HUES48 (cell line): ENCODE results near the gene MOV10L1.

Experiments used
- H3K27ac ChIP-seq: one replicate; pipeline ENCODE4 v1.7.0; 2013; ENCODE audit warnings: low read depth, low read length, inconsistent platforms
- H3K27me3 ChIP-seq: 2 replicates; pipeline ENCODE4 v1.6.1; 2013; ENCODE audit warnings: mild to moderate bottlenecking, low read length; ENCODE audit not compliant: control insufficient read depth, insufficient read depth
- H3K36me3 ChIP-seq: 2 replicates; pipeline ENCODE4 v1.6.1; 2013; ENCODE audit warnings: low read length; ENCODE audit not compliant: control insufficient read depth, insufficient read depth
- H3K4me1 ChIP-seq: 2 replicates; pipeline ENCODE4 v1.6.1; 2013; ENCODE audit warnings: mild to moderate bottlenecking, low read length; ENCODE audit not compliant: control insufficient read depth, insufficient read depth
- H3K4me3 ChIP-seq: 2 replicates; pipeline ENCODE4 v1.5.1; 2013; ENCODE audit warnings: mild to moderate bottlenecking, low read depth, low read length
- H3K9ac ChIP-seq: 2 replicates; pipeline ENCODE4 v1.6.1; 2013; ENCODE audit warnings: mild to moderate bottlenecking, low read depth, low read length, moderate library complexity
- H3K9me3 ChIP-seq: 2 replicates; pipeline ENCODE4 v1.6.1; 2013; ENCODE audit warnings: low read length; ENCODE audit not compliant: control insufficient read depth, insufficient read depth

Gene MOV10L1

DNA sequence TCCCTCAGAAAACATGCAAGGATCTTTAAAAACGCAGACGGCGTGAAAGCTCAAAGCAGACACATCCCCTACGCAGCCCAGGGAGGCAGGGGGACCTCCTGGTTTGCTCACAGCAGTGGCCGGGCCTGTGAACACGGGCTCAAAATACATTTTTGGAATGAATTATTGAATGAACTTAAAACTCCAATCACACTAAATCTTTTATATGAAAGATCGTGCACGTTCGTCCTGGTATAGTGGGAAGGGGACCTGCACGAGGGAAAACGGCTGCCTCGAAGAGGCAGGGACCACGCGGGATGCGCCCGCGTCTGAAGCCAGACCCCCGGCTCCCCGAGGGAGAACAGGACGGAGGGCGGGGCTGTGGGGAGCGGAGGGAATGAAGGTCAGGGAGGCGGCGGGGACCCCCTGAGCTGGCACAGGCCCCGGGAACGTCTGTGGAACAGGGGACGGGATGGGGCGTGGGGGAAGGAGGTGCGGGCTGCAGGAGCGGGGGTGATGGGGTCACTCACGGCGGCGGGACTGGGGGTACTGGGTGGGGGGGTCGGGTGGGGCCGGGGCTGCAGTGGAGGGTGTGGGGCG is 79.5 kb downstream of the MOV10L1 start:
- no peaks in the 10 kb centered on the region for H3K4me1 ChIP-seq
- no peak overlapping the region for H3K27ac ChIP-seq
- no peaks in the 10 kb centered on the region for H3K9me3 ChIP-seq
- no peak overlapping the region for H3K9ac ChIP-seq
- no peaks in the 10 kb centered on the region for H3K36me3 ChIP-seq
- peak overlapping the region; percentile 55; the same call in 1 of the 2 replicates for H3K4me3 ChIP-seq
- H3K27me3 ChIP-seq: peaks cover 21% of the 10 kb centered on the region

DNA sequence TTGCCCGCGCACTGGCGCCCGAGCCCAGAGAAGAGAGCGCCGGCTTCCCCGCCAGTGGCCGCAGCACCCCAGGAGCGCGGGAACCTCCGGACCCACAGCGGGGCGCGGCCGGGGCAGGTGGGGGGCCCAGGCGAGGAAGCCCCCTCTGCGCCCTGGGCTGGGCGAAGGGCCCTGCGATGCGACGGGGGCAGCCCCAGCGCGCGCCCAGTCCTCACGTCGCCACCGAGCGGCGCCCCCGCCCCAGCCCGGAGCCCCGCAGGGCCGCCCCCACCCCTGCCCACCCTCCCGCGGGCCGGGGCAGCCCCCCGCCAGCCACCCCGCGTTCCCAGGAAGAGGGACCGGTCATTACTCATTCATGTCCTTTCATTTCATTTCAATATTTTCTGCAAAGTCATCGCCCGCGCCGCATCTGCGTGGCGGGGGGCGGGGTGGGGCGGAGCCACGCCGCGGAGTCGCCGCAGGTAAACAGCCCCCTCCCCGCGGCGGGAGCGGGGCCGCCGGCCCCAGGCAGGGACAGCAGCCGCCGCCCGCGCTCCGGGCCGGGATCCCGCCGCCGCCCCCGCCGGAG is 80.1 kb downstream of the MOV10L1 start:
- H3K9ac ChIP-seq: no peak overlapping the region
- H3K4me1 ChIP-seq: no peaks in the 10 kb centered on the region
- no peak overlapping the region for H3K27ac ChIP-seq
- peaks cover 21% of the 10 kb centered on the region for H3K27me3 ChIP-seq
- H3K36me3 ChIP-seq: no peaks in the 10 kb centered on the region
- peak overlapping the region; percentile 55; the same call in 1 of the 2 replicates for H3K4me3 ChIP-seq
- no peaks in the 10 kb centered on the region for H3K9me3 ChIP-seq

DNA sequence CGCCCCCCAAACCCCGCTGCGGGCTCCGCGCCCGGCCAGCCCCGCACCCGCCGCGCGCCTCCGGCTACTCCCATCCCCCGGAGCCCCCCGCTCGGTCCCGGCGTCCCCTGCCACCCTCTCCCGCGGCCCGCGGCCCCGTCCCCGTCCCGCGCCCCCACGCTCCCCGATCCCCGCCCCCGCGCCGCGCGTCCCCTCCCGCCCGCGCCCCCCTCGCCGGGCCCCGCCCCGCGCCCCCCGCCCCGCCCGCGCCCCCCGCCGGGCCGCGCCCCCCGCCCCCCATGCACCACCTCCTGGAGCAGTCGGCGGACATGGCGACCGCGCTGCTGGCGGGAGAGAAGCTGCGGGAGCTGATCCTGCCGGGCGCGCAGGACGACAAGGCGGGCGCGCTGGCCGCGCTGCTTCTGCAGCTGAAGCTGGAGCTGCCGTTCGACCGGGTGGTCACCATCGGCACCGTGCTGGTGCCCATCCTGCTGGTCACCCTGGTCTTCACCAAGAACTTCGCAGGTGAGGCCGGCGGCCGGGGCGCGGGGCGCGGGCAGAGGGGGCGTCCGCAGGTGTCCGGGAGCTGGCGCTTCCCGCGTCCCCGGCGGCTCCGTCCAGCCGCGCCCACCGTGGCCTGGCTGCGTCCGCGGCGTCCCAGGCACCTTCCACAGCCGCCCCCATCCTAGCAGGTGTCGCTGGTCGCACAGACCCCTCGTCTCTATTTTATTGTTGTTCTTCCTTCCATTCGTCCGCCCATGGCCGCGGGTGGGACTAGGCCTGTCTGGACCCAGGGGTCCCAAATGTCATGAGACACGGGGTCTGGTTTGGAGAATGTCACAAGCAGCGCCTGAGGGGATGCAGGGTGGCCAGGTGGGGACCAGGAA is 80.9 kb downstream of the MOV10L1 start, which contains the start of gene PANX2:
Gene PANX2, plus strand, starts transcription at position 279 of the 866 bp plus-strand sequence. Its CDS starts 0 bp downstream, at position 279.
- H3K27ac ChIP-seq: no peak within 1 kb of the TSS
- no peaks in the 10 kb centered on the region for H3K4me1 ChIP-seq
- no peak within 1 kb of the TSS for H3K9ac ChIP-seq
- H3K9me3 ChIP-seq: no peaks in the 10 kb centered on the region
- peaks cover 21% of the 10 kb centered on the region for H3K27me3 ChIP-seq
- H3K36me3 ChIP-seq: no peaks in the 10 kb centered on the region
- H3K4me3 ChIP-seq: peak within 1 kb of the TSS; percentile 70

DNA sequence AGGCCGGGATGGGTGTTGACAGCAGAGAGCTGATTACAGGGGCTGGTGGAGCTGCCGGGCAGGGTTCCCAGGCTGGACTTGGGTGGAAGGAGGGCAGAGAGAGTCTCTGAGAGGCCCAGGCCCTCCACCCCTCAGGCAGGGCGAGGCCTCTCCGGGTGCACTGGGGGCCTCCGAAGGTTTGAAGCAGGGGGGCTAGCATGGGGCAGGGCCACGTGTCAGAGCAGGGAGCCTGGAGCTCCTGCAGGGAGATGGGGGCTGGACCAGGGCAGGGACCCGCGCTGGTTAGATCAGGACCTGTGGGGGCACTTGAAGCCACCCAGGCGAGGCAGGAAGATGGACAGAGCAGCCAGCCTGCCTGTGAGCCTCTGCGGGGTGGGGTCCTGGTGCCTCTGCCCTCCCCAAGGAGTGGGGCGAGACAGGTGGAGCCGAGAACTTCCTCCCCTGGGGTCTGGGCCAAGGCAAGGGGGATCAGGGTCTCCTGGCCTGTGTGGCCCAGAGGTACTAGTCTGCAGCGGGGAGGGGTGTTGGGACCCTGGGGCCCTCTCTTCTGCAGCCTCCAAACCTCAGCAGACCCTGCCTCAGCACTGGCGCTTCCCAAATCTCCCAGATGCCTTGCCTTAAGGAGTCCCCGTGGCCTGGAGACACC is 81.6 kb downstream of the MOV10L1 start:
- H3K9me3 ChIP-seq: no peaks in the 10 kb centered on the region
- H3K4me1 ChIP-seq: no peaks in the 10 kb centered on the region
- H3K27me3 ChIP-seq: peaks cover 21% of the 10 kb centered on the region
- H3K4me3 ChIP-seq: peak overlapping the region; percentile 70; the same call in 1 of the 2 replicates
- no peak overlapping the region for H3K9ac ChIP-seq
- no peaks in the 10 kb centered on the region for H3K36me3 ChIP-seq
- no peak overlapping the region for H3K27ac ChIP-seq

DNA sequence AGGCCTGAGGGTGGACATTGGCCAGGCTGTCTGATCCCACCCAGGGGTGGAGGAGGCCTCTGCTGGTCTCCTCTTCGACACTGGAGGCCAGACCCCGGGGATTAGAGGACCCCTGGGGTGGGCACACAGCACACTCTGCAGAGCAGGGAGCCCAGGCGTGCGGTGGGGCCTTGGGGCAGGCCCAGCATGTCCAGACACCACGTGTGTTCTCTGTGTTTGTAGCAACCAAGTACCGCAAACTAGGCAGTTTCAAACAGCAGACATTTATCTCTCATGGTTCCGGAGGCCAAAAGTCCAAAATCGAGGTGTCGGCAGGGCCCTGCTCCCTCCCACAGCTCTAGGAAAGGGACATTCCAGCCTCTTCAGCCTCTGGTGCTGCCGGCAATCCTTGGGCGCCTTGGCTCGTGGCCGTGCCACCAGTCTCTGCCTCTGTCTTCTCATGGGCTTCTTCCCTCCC is 82.2 kb downstream of the MOV10L1 start:
- Histone ChIP-seq H3K27me3 (peaks cover 21% of the 10 kb centered on the region), H3K27ac (no peak overlapping the region), H3K9me3 (no peaks in the 10 kb centered on the region), H3K4me3 (no peak overlapping the region), H3K36me3 (no peaks in the 10 kb centered on the region), H3K9ac (no peak overlapping the region), H3K4me1 (no peaks in the 10 kb centered on the region)

DNA sequence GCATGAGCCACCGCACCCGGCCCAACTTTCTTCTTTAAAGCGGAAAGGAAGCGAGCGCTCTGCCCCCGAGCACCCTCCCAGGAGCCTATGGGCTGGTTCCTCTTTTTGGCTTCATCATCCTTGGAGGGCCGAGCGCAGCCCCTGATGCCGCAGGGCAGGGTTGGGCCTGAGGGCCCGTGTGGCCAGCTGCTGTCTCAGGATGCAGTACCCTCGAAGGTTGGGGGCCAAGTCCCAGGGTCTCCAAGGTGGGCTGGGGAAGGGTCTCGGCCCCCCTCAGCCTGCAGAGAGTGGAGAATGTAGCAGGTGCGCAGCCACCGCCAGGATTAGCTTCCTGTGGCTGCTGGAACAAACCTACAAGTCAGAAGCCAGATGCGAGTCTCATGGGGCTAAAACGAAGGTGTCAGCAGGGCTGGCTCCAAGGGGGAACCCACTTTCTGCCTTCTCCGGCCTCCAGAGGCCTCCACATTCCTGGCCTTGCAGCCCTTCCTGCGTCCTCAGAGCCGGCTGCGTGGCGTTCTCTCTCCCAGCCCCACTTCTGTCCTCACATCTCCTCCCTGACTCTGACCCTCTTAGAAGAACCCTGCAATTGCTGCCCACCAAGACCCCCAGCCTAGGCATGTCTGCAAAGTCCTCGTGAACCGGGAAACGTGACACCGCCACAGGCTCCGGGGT is 83.6 kb downstream of the MOV10L1 start:
- no peaks in the 10 kb centered on the region for H3K9me3 ChIP-seq
- no peaks in the 10 kb centered on the region for H3K36me3 ChIP-seq
- no peak overlapping the region for H3K27ac ChIP-seq
- no peaks in the 10 kb centered on the region for H3K4me1 ChIP-seq
- H3K9ac ChIP-seq: no peak overlapping the region
- H3K27me3 ChIP-seq: peaks cover 20% of the 10 kb centered on the region
- no peak overlapping the region for H3K4me3 ChIP-seq

DNA sequence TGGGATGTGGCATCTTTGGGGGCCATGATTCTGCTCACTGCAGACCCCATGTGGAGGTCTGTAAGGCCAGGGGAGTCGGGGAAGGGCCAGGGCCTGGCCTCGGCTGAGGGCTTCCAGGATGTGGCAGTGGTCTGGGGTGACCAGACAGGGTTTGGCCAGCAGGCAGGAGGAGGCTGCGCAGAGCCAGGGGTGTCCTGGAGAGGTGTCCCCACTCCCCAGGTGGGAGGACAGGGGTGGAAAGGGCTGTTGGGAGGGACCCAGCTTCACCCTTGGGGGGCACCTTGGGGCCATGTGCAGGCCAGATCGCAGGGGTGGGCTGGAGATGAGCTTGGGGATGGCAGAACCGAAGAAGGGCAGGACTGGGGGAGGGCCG is 84.2 kb downstream of the MOV10L1 start:
- H3K27ac ChIP-seq: no peak overlapping the region
- no peaks in the 10 kb centered on the region for H3K36me3 ChIP-seq
- H3K4me1 ChIP-seq: no peaks in the 10 kb centered on the region
- H3K4me3 ChIP-seq: no peak overlapping the region
- no peak overlapping the region for H3K9ac ChIP-seq
- H3K9me3 ChIP-seq: no peaks in the 10 kb centered on the region
- H3K27me3 ChIP-seq: peaks cover 15% of the 10 kb centered on the region

DNA sequence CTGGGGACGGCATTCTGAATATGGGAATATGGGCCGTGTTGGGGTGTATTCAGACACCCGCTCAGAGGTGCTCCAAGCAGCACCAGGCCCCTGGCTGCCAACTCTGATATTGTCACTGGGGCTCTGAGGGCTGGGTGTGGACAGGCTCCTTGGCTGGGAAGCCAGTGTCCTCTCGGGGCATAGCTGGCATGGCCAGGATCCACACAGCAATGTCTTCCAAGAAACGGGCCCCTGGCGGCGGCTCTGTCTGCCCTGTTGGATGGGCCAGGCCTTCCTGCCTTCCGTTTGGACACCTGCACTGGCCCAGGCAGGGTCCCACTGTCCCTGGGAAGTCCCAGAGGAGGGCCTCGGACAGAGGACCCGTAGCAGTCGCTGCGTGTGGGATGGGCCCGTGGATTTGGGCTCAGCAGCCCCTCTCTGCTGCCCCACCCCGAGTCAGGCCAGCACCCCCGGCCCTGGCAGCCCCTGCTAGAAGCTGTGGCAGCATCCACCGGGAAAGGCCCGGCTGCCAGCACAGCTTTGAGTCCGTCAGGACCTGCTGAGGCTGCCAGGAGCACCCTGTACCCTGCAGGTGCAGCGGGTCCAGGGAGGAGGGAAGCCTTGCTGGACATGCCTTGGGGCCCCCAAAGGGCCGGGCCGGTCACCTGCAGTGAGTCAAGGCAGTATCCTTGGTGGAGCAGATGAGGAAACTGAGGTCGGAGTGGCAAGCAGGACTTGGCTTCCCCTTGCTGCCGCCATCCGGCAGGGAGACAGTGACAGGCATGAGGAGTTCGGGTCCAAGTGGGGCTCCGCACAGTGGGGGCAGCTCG is 84.8 kb downstream of the MOV10L1 start:
- no peak overlapping the region for H3K4me3 ChIP-seq
- H3K9me3 ChIP-seq: no peaks in the 10 kb centered on the region
- H3K27me3 ChIP-seq: peaks cover 10% of the 10 kb centered on the region; the same call in 1 of the 2 replicates
- 0 out of 2 replicates have a peak, but pooled peaks cover 4% of the 10 kb centered on the region for H3K36me3 ChIP-seq
- no peak overlapping the region for H3K9ac ChIP-seq
- no peaks in the 10 kb centered on the region for H3K4me1 ChIP-seq
- H3K27ac ChIP-seq: no peak overlapping the region

DNA sequence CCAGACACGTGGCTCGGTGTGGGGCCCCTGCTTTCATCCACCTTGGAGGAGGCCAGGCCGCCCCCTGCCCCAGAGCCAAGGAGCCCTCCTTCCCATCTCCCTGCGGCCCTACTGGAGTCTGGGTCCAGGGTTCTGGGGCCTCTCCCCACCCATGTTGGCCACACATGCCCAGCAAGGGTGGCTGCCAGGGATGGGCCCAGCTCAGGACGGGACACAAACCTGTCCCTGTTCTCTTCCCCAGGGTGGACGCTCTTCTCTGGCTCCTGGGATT is 85.3 kb downstream of the MOV10L1 start:
- Histone ChIP-seq H3K4me1 (no peaks in the 10 kb centered on the region), H3K9me3 (no peaks in the 10 kb centered on the region), H3K36me3 (0 out of 2 replicates have a peak, but pooled peaks cover 4% of the 10 kb centered on the region), H3K27me3 (peaks cover 10% of the 10 kb centered on the region; the same call in 1 of the 2 replicates), H3K27ac (no peak overlapping the region), H3K4me3 (no peak overlapping the region), H3K9ac (no peak overlapping the region)
